Stimulated activated CD4-positive, alpha-beta T cell treated with anti-CD3 and anti-CD28 coated beads, TNF-alpha, amount 100 ng/mL, for 1 hour (primary cell): ENCODE results near the gene AGAP2.
A peak's percentile ranks its signal among the peaks of the same experiment; 100 is the strongest.
"Not testable (repeated sequence)": the region's sequence is repeated elsewhere in the genome, so short reads cannot be mapped to it uniquely, and the experiment has no call there.

ENCODE experiments used
- DNase-seq, 3 donors: peaks; one replicate each; pipeline ENCODE4 v3.0.0-alpha.2; 2020; ENCODE audit warnings: low read depth in 3 of 3, low spot score in 1 of 3

AGAP2 gene

DNA sequence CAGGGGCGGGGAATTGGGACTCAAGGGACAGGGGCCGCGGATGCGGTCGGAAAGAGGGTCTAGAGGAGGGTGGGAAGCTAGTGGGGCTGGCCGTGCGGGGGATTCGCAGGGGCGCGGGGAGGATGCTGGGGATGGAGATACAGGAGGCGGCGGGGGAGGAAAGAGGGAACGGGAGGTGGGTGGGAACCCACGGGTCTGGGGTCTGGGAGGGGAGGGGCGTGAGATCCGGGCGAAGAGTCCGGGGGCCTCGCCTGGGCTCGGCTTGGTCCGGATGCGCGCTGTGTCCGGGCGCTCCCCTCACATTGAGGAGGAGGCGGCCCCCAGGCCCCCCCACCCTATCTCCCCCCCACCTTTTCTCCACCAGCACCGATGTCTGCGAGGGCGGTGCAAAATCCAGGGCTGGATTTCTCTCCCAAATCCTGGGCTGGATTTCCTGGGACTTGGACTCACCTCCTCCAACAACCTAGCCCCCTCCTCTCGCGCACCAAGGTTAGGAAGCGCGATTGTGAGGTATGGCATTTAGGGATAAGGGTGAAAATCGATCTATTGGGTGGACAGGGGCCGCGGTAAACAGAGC lies at the start of gene AGAP2:
TSS of gene AGAP2 (minus strand) at position 82 of the 577 bp plus-strand sequence. CDS start 496 bp downstream, outside the sequence.
- no peak for DNase-seq

DNA sequence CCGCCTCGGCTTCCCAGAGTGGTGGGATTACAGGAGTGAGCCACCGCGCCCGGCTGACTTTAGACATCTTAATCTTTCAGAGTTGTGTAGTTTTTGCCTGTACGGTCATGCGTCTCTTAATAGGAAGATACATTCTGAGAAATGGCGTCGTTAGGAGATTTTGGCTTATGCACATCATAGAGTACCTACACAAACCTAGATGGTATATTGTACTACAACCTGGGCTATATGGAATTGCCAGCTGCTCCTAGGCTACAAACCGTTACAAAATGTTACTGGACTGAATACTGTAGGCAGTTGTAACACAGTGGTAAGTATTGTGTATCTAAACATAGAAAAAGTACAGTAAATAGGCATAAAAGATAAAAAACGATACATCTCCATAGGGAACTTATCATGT lies 45.3 kb upstream of the AGAP2 start:
- DNase-seq = no peak

DNA sequence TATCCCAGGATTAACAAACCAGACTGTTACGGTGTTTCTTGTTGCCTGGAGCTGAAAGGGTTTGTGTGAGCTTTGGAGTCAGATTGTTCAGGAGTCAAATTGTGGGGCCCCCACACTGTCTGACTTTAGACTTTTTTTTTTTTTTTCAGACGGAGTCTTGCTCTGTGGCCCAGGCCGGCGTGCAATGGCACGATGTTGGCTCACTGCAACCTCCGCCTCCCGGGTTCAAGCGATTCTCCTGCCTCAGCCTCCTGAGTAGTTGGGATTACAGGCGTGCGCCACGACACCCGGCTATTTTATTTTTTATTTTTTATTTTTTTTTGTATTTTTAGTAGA lies 44.9 kb upstream of the AGAP2 start:
- no peak for DNase-seq

DNA sequence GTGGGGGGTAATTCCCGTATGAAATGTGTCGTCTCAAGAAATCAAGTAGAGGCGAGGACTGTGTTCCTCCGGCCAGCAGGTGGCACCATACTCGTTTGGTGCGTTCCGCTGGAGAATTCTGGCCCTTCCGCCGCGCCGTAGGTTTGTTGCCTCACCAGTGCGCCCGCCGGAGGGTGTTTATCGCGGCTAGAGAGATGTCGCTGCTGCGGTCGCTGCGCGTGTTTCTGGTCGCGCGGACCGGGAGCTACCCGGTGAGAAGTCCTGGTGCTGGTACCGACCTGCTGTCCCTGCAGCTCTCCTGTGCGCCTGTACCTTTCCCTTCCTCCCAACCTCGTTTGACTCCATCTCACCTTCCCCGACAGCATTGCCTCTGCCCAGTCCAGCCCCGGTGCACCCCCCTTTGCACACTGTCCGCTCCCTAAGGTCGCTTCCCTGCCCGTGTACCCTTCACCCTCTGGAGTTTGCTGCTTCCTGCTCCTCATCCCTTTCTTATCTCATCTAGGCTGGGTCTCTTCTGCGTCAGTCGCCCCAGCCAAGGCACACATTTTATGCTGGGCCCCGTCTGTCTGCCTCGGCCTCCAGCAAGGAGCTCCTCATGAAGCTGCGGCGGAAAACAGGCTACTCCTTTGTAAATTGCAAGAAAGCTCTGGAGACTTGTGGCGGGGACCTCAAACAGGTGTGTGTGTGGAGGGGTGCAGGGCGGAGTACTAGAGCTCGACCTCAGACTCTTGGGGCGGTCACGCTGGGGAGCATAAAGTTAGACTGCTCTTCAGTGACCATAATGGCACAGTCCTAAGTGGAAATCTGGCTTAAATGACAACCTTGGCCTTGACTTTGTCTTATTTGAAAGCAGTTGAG lies 44.3 kb upstream of the AGAP2 start, which contains the start of gene TSFM:
TSS of gene TSFM (plus strand) at position 180 of the 858 bp plus-strand sequence. CDS start at position 195, 15 bp downstream.
- DNase-seq = peak; percentile 89 to 98 (median 91)

DNA sequence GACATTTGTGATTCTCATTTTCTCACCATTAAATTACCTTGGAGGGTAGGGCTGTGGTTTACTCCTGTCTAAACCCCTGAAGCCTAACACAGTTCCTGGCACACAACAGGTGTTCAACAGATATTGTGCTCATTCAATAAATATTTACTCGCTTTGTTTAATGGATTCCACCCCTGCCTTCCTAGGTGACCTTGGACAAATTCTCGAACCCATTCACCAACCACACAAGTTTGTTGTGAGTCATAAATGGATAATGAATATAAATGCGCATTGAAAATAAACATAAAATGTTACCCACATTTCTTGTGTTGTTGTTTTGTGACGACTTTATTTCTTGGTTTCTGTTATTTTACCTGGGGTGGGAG lies 43.7 kb upstream of the AGAP2 start:
- no peak for DNase-seq

DNA sequence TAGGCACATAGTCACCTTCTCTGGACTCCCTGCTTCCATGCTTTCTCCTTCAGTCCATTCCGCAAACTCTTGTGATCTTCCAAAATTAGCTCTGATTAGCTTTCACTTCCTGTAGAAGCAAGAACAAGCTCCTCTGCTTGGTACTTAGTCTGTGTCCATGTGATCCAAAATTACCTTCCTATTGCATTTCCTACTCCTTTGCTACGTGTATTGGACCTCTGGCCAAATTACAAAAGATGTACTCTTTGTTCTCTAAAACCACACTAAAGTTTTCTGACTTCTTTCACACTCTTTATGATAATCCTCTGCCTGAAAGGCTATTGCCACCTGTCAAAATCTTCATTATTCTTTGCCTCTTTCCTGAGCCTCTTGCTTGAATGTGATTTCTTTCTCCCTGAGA lies 43.3 kb upstream of the AGAP2 start:
- no peak for DNase-seq

DNA sequence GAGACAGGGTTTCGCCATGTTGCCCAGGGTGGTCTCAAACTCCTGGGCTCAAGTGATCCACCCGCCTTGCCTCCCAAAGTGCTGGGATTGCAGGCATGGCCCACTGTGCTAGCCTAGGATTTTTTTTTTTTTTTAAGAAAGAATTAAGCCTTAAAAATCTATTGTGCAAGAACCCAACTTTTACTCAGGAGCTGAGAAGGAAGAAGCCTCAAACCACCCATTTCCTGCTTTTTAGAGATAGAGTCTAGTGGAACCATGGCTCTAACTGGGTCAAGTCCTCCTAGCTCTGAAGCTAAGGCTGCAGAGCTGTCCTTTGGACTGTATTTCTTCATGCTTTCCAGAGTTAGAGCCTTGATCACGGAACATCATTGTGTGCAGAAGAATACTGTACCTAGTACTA lies 42.7 kb upstream of the AGAP2 start:
- no peak for DNase-seq

DNA sequence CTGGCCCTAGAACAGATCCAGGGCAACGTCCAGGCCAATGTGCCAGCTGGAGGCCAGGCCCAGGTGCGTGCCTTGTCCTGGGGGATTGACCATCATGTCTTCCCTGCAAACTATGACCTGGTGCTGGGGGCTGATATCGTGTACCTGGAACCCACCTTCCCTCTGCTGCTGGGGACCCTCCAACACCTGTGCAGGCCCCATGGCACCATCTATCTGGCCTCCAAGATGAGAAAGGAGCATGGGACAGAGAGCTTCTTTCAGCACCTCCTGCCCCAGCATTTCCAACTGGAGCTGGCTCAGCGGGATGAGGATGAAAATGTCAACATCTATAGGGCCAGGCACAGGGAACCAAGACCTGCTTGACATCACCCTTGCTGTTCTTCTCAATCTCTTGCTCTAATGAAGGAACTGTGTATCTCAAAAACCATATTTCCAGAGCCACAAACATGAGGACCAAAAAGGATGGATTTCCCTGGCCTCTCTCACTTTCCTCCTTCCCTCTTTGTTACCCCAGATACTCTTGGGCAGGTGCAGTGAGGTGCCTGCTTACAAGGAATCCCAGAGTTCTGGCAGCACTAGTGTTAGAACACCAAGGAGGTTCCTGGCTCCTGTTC lies 41.8 kb upstream of the AGAP2 start:
- DNase-seq = no peak

DNA sequence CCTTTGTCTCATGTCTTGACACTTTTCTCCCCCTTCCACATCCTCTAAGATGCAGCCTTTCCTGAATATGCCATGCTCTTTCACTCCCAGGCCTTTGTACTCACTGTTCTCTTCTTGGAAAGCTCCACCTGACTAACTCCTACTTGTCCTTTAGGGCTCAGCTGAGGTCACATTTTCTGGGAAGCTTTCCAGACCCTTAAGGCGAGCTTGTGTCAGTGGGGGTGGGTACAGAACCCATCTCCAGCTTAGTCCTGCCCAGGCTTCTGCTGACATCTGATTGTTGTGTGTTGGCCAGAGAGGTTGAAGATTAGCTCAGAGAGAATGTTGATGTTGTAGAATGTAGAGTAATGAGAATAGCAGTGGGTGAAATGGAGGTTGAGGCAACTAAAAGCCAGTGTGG lies 41.2 kb upstream of the AGAP2 start:
- no peak for DNase-seq

DNA sequence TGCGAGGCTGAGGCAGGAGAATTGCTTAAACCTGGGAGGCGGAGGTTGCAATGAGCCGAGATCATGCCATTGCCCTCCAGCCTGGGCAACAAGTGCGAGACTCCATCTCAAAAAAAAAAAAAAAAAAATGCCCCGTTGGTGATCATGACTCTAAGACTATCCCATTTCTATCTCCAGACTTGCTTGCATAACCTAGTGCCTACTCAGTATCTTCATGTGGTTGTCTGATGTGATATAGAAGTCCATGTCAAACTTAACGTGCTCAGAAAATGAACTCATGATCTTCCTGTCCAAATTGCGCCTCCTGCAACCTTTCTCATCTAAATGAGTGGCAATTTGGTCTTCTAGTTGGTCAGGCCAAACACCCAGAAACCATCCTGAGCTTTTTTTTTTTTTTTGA lies 39.4 kb upstream of the AGAP2 start:
- DNase-seq = no peak

DNA sequence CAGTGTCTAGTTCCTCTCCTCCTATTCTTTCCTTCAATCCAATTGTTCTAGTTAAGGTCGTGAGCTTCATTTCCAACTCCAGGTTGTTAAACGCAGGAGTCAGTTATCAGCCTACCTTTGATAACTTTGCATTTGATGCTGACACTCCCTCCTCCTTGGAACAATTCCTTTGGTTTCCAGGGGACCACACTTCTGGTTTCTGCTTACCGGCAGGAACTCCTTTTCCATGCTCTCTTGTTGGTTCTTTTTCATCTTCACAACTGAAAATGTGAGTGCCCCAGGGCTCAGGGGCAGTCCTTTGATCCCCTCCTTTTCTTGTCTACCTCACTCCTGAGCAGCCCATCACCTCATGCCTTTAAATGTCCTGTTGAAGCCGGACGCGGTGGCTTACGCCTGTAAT lies 38.8 kb upstream of the AGAP2 start:
- DNase-seq = no peak

DNA sequence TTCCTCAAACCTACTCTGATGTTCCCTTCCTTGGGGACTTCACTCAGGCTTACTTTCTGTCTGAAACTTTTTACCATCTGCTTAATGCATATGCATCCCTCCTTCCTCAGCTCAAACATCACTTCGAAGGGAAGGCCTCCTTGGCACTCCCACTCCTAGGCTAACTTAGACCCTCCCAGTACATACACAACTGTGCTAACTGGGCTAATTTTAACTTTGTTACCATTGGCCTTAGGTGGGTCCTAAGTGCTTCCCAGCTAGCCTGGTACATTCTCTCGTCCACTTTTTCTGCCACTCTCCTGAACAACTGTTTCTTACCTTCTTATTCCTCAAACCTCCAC lies 37.7 kb upstream of the AGAP2 start:
- DNase-seq = no peak

DNA sequence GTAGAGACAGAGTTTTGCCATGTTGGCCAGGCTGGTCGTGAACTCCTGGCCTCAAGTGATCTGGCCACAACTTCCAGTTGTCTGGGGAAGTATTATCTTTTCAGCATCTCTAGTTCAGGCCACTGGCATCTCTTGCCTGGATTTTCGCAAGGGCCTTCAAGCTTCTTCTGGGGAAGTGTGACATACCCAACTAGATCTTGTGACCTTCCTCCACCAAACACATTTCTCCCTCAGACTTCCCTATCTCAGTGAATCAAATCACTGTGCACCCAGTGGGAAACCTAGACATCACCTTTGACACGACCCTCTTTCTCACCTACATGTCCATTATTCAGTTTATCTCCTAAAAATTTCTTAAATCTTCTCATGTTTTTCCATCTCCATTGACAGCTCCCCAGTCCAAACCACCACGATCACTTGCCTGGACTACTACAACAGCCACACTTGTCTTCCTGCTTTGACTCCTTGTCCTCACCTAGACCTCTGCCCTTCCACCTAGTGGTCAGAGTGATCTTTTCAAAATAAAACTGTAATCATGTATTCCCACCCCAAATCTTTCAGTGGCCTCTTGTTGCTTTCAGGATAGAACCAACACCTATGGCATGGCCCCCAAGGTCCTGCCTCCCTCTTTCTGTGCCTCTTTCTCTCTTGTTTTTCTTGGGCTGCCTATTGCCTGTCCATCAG lies 37.2 kb upstream of the AGAP2 start:
- no peak for DNase-seq

DNA sequence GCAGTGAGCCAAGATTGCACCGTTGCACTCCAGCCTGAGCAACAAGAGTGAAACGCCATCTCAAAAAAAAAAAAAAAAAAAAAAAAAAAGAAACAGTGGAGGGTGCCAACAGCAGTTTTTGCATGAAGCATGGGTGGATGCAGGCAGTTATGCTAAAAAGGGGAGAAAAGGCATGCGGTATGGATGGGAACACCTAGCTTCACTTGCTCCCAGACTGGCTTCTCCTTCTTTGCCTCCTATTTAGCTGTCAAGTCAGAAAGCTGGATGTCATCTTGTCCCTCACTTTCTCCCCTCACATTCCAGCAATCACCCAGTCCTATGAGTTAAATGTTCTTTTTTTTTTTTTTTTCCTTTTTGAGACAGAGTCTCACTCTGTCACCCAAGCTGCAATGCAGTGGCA lies 36.5 kb upstream of the AGAP2 start:
- DNase-seq = no peak

DNA sequence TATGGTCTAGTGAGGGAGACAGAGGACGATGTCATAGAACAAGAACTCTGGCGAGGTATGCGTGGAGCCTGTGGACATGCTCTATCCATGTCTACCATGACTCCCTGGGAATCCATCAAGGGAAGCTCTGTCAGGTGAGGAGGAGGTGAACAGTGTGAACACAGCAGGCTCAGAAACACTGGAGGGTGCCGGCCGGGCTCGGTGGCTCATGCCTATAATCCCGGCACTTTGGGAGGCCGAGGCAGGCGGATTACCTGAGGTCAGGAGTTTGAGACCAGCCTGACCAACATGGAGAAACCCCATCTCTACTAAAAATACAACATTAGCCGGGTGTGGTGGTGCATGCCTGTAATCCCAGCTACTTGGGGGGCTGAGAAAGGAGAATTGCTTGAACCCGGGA lies 36.1 kb upstream of the AGAP2 start:
- not testable (repeated sequence) for DNase-seq

DNA sequence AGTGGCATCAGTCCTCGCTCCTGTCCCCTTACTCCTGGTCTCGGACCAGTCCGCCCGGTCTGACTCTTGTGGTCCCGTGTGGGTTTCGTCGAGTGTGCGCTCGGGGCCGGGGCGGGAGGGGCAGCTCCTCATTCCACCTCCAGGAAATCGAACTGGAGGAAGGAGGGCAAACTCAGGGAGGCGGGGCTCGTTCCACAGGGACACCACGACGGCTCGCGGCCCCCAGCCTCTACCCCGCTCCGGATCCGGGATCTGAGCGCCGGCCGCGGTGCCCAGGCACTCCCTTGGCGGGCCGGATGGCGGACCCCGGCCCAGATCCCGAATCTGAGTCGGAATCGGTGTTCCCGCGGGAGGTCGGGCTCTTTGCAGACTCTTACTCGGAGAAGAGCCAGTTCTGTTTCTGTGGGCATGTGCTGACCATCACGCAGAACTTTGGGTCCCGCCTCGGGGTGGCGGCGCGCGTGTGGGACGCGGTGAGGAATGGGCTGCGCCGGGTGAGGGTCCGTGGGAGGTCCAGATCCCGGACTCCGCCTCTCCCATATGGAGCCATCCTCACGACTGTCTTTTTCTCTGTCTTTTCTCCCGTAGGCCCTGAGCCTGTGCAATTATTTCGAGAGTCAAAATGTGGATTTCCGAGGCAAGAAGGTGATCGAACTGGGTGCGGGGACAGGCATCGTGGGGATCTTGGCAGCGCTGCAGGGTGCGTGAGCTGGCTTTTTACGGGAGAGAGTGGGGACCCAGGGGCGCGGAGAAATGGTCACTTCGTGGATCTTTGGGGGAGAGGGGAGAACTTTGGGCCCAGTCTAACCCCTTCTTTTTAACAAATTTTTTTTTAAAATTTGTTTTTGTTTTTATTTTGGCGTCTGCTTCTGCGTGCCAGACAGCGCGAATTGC lies 34.1 kb upstream of the AGAP2 start, which contains the start of gene EEF1AKMT3:
TSS of gene EEF1AKMT3 (plus strand) at position 186 of the 894 bp plus-strand sequence. CDS start at position 297, 111 bp downstream.
- DNase-seq = no peak

DNA sequence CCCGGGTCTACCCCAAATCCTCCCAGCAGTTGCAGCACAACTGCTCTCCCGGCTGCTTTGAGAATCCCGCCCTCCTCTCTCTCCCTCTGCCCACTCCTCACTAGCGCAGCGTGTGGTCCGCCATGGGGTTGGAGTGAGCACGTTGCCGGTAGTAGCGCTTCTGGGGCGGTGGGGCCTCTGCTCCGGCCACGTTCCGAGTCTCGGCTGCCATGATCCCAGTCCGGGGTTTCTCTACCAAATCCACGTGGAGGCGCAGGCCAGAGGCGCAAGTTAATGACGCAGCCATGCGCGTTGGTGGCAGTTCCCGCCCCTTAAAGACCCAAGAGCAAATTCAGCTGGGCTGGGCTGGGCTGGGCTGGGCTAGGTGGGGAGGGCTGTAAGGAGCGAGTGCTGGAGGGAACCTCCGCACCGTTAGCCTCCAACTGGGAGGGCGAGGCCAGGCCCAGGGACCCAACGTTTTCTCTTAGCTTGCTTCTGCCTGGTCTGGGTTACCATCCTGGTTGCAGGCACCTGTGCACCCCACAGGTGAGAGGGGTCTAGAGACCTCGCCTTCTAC lies 33.4 kb upstream of the AGAP2 start, which contains the start of gene METTL1:
TSS of gene METTL1 (minus strand) at position 233 of the 556 bp plus-strand sequence. CDS start at position 211, 22 bp downstream.
- DNase-seq = peak; percentile 62 to 85 (median 66)

DNA sequence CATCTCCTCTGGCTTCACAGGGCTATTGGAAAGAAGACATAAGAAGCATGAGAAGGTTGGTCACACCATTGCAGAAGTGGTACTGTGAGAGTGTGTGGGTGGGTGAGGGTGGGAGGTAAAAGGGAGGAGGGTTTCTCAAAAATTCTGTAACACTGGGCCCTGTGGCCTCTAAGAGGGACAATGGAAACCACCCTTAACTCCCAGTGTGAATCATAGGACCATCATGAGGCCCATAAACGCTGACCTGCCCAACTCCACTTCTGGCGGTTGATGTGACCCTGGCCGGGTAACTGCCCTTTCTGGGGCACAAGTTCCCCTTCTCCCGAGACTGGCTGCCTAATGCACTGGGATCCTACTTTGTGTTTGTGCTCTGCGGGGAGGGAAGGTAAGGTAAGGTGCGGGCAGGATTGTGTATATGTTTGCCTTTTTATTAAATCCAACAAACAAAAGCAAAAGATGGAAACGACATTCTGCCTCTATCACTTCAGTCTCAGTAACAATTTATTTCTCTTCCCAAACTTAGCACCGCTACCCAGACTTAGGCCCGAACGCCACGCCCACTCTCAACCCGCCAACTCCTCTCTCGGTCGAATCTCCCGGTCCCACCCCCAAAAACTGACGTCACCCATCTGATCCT lies 32.8 kb upstream of the AGAP2 start:
- peak in 2 of 3 donors; percentile 45 to 81 for DNase-seq

DNA sequence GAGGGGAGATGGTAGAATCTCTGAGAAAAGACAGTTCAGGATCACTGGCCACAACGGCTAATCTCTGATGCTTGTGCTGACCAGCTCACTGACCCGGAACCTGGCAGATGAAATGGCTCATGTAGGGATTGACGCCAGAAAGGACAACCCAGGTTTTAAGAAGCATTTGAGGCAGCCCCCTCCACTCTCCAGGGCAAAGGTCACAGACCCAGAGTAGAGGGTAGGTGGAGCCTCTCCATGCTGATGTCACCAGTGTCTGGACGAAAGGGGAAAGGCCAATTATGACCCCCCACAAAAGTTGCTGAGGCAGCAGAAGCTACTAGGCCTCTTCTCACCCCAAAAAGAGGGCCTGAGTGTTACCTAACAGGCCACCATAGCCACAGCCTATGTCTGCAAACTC lies 32.2 kb upstream of the AGAP2 start:
- DNase-seq = no peak

DNA sequence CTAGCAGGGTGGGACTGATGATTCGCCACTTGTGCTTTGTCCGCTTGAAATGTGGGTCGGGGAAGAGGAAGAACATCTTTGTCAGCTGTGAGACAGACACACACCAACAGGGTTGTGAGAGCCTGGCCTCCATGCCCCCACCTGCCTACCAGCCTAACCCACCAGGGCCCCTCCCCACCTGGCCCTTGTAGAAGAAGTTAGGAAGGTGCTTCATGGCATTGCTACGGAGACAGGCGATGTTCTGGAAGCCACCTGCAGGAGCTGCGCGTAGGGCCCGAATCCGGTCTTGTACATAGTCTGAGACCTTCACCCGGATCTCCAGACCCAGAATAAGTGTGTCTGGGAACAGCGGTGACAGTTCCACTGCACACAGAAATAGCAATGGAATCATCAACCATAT lies 31.1 kb upstream of the AGAP2 start:
- DNase-seq = no peak
